ENCODE measurements around the gene C14orf93. TPM values are rescaled to one million over a fixed set of nuclear protein-coding genes. Genes with fewer than 3 reads are reported as not detected.

C14orf93 gene
- total RNA-seq, 1 donor from 2014 or later: 12.4 TPM

DNA sequence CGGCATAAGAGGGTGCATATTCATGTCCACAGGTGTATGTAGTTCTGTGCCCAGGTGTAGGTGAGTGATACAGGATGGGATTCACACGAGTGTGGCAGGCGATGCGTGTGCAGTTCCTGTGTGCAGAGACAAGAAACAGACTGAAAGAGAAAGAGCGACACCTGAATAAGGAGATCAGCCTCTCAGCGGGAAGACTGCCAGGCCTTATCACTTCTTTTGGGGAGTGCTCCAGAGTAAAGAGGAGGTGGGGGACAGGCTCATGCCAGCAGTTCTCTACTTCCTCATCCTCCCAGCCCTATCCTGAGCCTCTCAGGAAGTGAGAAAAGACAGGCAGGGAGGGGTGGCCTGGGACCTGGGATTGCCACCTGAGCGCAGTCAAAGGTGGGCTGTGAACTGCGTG lies 34.9 kb upstream of the C14orf93 start:
- TF ChIP-seq, protein P1, sequence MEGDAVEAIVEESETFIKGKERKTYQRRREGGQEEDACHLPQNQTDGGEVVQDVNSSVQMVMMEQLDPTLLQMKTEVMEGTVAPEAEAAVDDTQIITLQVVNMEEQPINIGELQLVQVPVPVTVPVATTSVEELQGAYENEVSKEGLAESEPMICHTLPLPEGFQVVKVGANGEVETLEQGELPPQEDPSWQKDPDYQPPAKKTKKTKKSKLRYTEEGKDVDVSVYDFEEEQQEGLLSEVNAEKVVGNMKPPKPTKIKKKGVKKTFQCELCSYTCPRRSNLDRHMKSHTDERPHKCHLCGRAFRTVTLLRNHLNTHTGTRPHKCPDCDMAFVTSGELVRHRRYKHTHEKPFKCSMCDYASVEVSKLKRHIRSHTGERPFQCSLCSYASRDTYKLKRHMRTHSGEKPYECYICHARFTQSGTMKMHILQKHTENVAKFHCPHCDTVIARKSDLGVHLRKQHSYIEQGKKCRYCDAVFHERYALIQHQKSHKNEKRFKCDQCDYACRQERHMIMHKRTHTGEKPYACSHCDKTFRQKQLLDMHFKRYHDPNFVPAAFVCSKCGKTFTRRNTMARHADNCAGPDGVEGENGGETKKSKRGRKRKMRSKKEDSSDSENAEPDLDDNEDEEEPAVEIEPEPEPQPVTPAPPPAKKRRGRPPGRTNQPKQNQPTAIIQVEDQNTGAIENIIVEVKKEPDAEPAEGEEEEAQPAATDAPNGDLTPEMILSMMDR (IDR thresholded peaks at IDR 0.05): no peak
- DNase-seq (ENCODE audit: extremely low spot score, unreplicated experiment): no peak
- Mint-ChIP-seq H3K4me1 (ENCODE audit: unreplicated experiment) (peaks cover 15% of the 10 kb centered on the region), H3K27me3 (ENCODE audit: unreplicated experiment) (no peaks in the 10 kb centered on the region), H3K4me3 (ENCODE audit: unreplicated experiment) (no peak overlapping the region), H3K36me3 (ENCODE audit: unreplicated experiment) (no peaks in the 10 kb centered on the region), H3K9me3 (ENCODE audit: unreplicated experiment) (no peaks in the 10 kb centered on the region), H3K27ac (ENCODE audit: unreplicated experiment) (no peak overlapping the region)

DNA sequence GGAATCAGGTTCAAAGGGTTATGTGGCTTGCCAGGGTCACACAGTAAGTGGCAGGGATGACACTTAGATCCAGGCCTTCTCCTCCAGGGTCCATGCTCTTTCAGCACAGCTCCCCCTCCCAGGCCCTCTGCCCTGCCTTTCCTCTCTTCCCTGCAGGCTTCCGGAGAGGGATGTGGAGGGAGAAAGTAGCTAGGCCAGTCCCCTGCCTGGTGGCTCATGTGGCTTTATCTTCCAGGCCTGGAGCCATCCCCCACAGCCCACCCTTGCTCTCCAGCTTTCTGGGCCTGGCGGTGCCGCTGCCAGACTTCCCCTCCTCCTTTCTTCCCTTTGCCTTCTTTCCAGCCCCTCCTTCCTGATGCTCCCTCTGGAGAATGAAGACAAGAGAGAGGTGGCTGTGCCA lies 33.8 kb upstream of the C14orf93 start:
- H3K27ac Mint-ChIP-seq (ENCODE audit: unreplicated experiment): no peak overlapping the region
- DNase-seq (ENCODE audit: extremely low spot score, unreplicated experiment): no peak
- H3K4me3 Mint-ChIP-seq (ENCODE audit: unreplicated experiment): no peak overlapping the region
- H3K9me3 Mint-ChIP-seq (ENCODE audit: unreplicated experiment): no peaks in the 10 kb centered on the region
- H3K4me1 Mint-ChIP-seq (ENCODE audit: unreplicated experiment): peaks cover 15% of the 10 kb centered on the region
- TF ChIP-seq, protein P1 (IDR thresholded peaks at IDR 0.05): no peak
- H3K27me3 Mint-ChIP-seq (ENCODE audit: unreplicated experiment): no peaks in the 10 kb centered on the region
- H3K36me3 Mint-ChIP-seq (ENCODE audit: unreplicated experiment): no peaks in the 10 kb centered on the region

DNA sequence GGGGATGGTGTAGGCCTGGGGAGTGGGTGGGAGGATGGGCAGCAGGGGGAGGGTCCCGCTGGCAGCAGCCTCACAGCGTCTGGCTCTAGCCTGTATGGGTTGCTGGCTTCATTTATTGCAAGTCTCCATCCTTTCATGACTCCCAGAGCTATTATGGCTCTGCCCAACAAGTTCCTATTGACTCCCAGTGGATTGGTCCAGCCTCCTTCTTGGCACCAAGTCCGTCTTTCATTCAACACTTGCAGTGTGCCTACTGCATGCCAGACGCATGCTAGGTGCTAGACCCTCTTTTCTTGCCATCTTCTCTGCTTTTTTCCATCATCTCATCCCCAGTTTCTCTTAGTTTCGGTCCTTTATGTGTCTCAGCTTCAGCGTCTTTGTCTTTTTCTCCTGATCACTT lies 33.2 kb upstream of the C14orf93 start:
- TF ChIP-seq, protein P1 (IDR thresholded peaks at IDR 0.05): no peak
- Mint-ChIP-seq H3K27ac (ENCODE audit: unreplicated experiment) (no peak overlapping the region), H3K27me3 (ENCODE audit: unreplicated experiment) (no peaks in the 10 kb centered on the region), H3K9me3 (ENCODE audit: unreplicated experiment) (no peaks in the 10 kb centered on the region), H3K4me1 (ENCODE audit: unreplicated experiment) (peaks cover 12% of the 10 kb centered on the region), H3K36me3 (ENCODE audit: unreplicated experiment) (no peaks in the 10 kb centered on the region), H3K4me3 (ENCODE audit: unreplicated experiment) (no peak overlapping the region)
- DNase-seq (ENCODE audit: extremely low spot score, unreplicated experiment): no peak

DNA sequence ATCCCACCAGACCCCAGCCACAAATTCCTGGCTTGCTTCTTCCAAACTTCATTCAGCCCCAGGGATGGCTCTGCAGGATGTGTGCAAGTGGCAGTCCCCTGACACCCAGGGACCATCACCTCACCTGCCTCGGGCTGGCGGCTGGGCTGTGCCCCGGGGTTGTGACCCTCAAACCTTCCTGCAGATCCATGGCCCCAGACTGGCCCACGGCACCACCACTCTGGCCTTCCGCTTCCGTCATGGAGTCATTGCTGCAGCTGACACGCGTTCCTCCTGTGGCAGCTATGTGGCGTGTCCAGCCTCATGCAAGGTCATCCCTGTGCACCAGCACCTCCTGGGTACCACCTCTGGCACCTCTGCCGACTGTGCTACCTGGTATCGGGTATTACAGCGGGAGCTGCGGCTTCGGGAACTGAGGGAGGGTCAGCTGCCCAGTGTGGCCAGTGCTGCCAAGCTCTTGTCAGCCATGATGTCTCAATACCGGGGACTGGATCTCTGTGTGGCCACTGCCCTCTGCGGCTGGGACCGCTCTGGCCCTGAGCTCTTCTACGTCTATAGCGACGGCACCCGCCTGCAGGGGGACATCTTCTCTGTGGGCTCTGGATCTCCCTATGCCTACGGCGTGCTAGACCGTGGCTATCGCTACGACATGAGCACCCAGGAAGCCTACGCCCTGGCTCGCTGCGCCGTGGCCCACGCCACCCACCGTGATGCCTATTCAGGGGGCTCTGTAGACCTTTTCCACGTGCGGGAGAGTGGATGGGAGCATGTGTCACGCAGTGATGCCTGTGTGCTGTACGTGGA lies 32.4 kb upstream of the C14orf93 start, which contains the start of gene PSMB11:
TSS of gene PSMB11 (plus strand) at position 51 of the 804 bp plus-strand sequence. CDS start at position 65, 14 bp downstream.
- no peaks in the 10 kb centered on the region for H3K36me3 Mint-ChIP-seq (ENCODE audit: unreplicated experiment)
- no peaks in the 10 kb centered on the region for H3K27me3 Mint-ChIP-seq (ENCODE audit: unreplicated experiment)
- H3K9me3 Mint-ChIP-seq (ENCODE audit: unreplicated experiment): no peaks in the 10 kb centered on the region
- TF ChIP-seq, protein P1 (IDR thresholded peaks at IDR 0.05): no peak
- H3K4me3 Mint-ChIP-seq (ENCODE audit: unreplicated experiment): no peak within 1 kb of the TSS
- DNase-seq (ENCODE audit: extremely low spot score, unreplicated experiment): no peak
- no peak within 1 kb of the TSS for H3K27ac Mint-ChIP-seq (ENCODE audit: unreplicated experiment)
- peaks cover 9% of the 10 kb centered on the region for H3K4me1 Mint-ChIP-seq (ENCODE audit: unreplicated experiment)

DNA sequence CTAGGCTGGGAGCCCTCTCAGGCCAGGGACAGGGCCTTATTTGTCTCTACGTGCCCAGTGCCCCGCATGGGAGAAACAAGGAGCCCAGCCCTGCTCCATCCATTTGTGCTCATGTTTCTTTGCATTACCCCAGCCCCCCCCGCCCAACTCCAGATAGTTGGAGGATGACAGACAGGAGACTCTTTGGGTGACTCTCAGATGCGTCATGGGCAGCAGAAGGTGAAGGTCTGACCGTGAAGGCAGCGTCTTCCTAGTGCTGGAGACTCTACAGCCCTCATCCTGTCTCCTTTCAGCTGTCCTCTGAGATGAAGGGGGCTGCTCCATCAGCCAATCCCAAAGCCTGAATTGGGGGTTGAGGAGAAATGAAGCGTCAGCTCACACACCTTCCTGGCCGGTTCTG lies 31.8 kb upstream of the C14orf93 start:
- DNase-seq (ENCODE audit: extremely low spot score, unreplicated experiment): no peak
- TF ChIP-seq, protein P1 (IDR thresholded peaks at IDR 0.05): no peak
- Mint-ChIP-seq H3K27me3 (ENCODE audit: unreplicated experiment) (no peaks in the 10 kb centered on the region), H3K9me3 (ENCODE audit: unreplicated experiment) (no peaks in the 10 kb centered on the region), H3K4me1 (ENCODE audit: unreplicated experiment) (peaks cover 3% of the 10 kb centered on the region), H3K36me3 (ENCODE audit: unreplicated experiment) (no peaks in the 10 kb centered on the region), H3K4me3 (ENCODE audit: unreplicated experiment) (no peak overlapping the region), H3K27ac (ENCODE audit: unreplicated experiment) (no peak overlapping the region)
